ENCODE data around the gene LMF1. TPM values are rescaled to one million over a fixed set of nuclear protein-coding genes. Genes with fewer than 3 reads are reported as not detected.

LMF1 gene
- total and polyA plus RNA-seq, 2 of the 8 experiments (the other 6 are each of a cell fraction or from before 2014, with no cell fraction given): 3.5 to 9.1 TPM

DNA sequence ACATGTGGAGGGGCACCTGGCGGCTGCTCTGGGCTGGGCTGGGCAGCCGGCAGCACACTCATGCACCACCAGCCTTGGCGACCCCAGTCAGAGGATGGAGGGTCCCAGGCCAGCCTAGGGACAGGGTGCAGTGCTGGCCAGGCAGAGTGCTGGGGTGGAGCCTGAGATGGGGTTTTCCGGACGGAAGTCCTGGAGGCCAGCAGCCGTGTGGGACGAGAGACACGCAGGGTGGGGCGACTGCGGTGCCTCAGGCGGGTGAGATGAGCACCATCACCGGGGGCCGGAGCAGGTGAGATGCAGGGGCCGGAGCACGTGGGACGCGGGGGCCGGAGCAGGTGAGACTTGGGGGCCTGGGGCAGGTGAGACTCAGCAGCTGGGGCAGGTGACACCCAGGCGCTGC is 55.2 kb downstream of the LMF1 start:
- FAIRE-seq: no peak
- no peak overlapping the region for H3K23ac ChIP-seq (ENCODE audit: insufficient read length)
- H2BK5ac ChIP-seq (ENCODE audit: low read depth, low read length): no peak overlapping the region
- peaks cover 2% of the 10 kb centered on the region; the same call in 1 of the 2 replicates for H3K79me1 ChIP-seq (ENCODE audit: low read depth, low read length)
- 92% methylated on average over 19 of the region's 19 CpGs; no CpG with 5 or more reads in 1 of the 2 experiments for WGBS, 2 experiments (ENCODE audit: extremely low coverage in 1 of 2, insufficient coverage in 1 of 2, insufficient read length in 1 of 2, insufficient replicate concordance in 2 of 2, low coverage in 1 of 2, low lambda C conversion rate in 2 of 2, missing lambda C conversion rate in 1 of 2)
- no peak overlapping the region for H2BK20ac ChIP-seq (ENCODE audit: low read length)
- H2BK12ac ChIP-seq (ENCODE audit: low read depth, low read length): 0 out of 2 replicates have a peak overlapping the region, but pooled peaks have one; percentile 39
- no peak overlapping the region for H3K27ac ChIP-seq (ENCODE audit: low read depth, low read length)
- no peaks in the 10 kb centered on the region for H3K36me3 ChIP-seq (ENCODE audit: control insufficient read depth in 2 of 4, insufficient read depth in 4 of 4, low read length in 3 of 4)
- H4K91ac ChIP-seq (replicated peaks; ENCODE audit: insufficient read length, low read length): no peak overlapping the region
- no peaks in the 10 kb centered on the region for H3K27me3 ChIP-seq (replicated peaks in 1 of 4; ENCODE audit: control insufficient read depth in 3 of 4, extremely low read depth in 1 of 4, insufficient read depth in 3 of 4, low read length in 3 of 4)
- ChIA-PET POLR2A (ENCODE audit: partially characterized antibody) (no interaction called here), CTCF (ENCODE audit: partially characterized antibody) (no interaction called here)
- no peak overlapping the region for H3K4me2 ChIP-seq (ENCODE audit: insufficient read depth in 1 of 2, low read depth in 2 of 2, low read length in 2 of 2)
- H4K5ac ChIP-seq (ENCODE audit: insufficient read length, low read depth, low read length): no peak overlapping the region
- H3K79me2 ChIP-seq (ENCODE audit: control insufficient read depth in 1 of 2, insufficient read depth in 2 of 2, low read length in 2 of 2): no peaks in the 10 kb centered on the region
- no peak overlapping the region for H4K8ac ChIP-seq (ENCODE audit: extremely low read depth, insufficient read depth, low read length)
- no peak overlapping the region for H2AFZ ChIP-seq (ENCODE audit: low read length)
- H2AK5ac ChIP-seq (ENCODE audit: low read depth, low read length): no peak overlapping the region
- no peak overlapping the region for H2BK15ac ChIP-seq (ENCODE audit: low read length)
- no peaks in the 10 kb centered on the region for H3K23me2 ChIP-seq (ENCODE audit: low read depth, low read length)
- peaks cover 0 to 58% of the 10 kb centered on the region in 2 experiments; a peak in 3 of 4 replicates for H3K9me3 ChIP-seq (ENCODE audit: insufficient read depth in 2 of 2, low read depth in 1 of 2, low read length in 1 of 2)
- H3K4me3 ChIP-seq (ENCODE audit: extremely low read depth in 1 of 4, insufficient read depth in 2 of 4, low read depth in 3 of 4, low read length in 4 of 4): no peak overlapping the region
- H2BK120ac ChIP-seq (replicated peaks; ENCODE audit: low read depth, low read length): no peak overlapping the region
- no peak overlapping the region for H3K4ac ChIP-seq (replicated peaks; ENCODE audit: insufficient read length, low read depth, low read length)
- no peak overlapping the region for H3K9ac ChIP-seq (replicated peaks in 1 of 4; ENCODE audit: extremely low read depth in 1 of 4, low read depth in 3 of 4, low read length in 3 of 4)
- no peak overlapping the region for H3K56ac ChIP-seq (replicated peaks; ENCODE audit: insufficient read length, low read depth, low read length)
- no peaks in the 10 kb centered on the region; a peak in 1 of 7 replicates for H3K4me1 ChIP-seq (replicated peaks in 1 of 4; ENCODE audit: control insufficient read depth in 3 of 4, insufficient read depth in 4 of 4, low read length in 3 of 4)
- no peaks in the 10 kb centered on the region for H4K20me1 ChIP-seq (replicated peaks in 1 of 2; ENCODE audit: control insufficient read depth in 1 of 2, insufficient read depth in 2 of 2, low read length in 2 of 2)
- no peak overlapping the region for H3K18ac ChIP-seq (ENCODE audit: extremely low read depth, low read length)
- DNase-seq (ENCODE audit: low read depth in 1 of 2, low spot score in 2 of 2): no peak
- no peak overlapping the region for H3K14ac ChIP-seq (ENCODE audit: insufficient read length)
- no peak for TF ChIP-seq KDM4A (IDR thresholded peaks at IDR 0.05; ENCODE audit: low read depth, low read length, severe bottlenecking)
- TF ChIP-seq, protein P1, sequence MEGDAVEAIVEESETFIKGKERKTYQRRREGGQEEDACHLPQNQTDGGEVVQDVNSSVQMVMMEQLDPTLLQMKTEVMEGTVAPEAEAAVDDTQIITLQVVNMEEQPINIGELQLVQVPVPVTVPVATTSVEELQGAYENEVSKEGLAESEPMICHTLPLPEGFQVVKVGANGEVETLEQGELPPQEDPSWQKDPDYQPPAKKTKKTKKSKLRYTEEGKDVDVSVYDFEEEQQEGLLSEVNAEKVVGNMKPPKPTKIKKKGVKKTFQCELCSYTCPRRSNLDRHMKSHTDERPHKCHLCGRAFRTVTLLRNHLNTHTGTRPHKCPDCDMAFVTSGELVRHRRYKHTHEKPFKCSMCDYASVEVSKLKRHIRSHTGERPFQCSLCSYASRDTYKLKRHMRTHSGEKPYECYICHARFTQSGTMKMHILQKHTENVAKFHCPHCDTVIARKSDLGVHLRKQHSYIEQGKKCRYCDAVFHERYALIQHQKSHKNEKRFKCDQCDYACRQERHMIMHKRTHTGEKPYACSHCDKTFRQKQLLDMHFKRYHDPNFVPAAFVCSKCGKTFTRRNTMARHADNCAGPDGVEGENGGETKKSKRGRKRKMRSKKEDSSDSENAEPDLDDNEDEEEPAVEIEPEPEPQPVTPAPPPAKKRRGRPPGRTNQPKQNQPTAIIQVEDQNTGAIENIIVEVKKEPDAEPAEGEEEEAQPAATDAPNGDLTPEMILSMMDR (IDR thresholded peaks at IDR 0.05; ENCODE audit: control extremely low read depth in 1 of 3, insufficient read depth in 1 of 3, low read depth in 1 of 3, low read length in 3 of 3): no peak
- no peak for TF ChIP-seq CREB1 (IDR thresholded peaks at IDR 0.05)
- no peak for TF ChIP-seq EGR1 (IDR thresholded peaks at IDR 0.05; ENCODE audit: borderline replicate concordance, low read depth, low read length)
- TF ChIP-seq SP4 (IDR thresholded peaks at IDR 0.05; ENCODE audit: low read length): no peak
- no peak for TF ChIP-seq SAP30 (IDR thresholded peaks at IDR 0.05; ENCODE audit: insufficient read depth, insufficient replicate concordance, low read length)
- no peak for TF ChIP-seq GABPA (IDR thresholded peaks at IDR 0.05; ENCODE audit: borderline replicate concordance, insufficient read depth, low read length)
- no peak for TF ChIP-seq ATF2 (IDR thresholded peaks at IDR 0.05; ENCODE audit: low read length)
- no peak for TF ChIP-seq SIN3A (conservative IDR thresholded peaks at IDR 0.05 in 1 of 2, IDR thresholded peaks at IDR 0.05 in 1 of 2; ENCODE audit: low read depth in 1 of 2, low read length in 2 of 2)
- no peak for TF ChIP-seq KDM5A (IDR thresholded peaks at IDR 0.05; ENCODE audit: low read length)

All from H1 (cell line).